Left renal cortex interstitium (tissue), 4 donors: ENCODE data around the gene DPH1. TPM values are rescaled to one million over a fixed set of nuclear protein-coding genes. Genes with fewer than 3 reads are reported as not detected.

Source experiments
- DNase-seq, 4 donors: peaks; one replicate each; pipeline ENCODE4 v3.0.0-alpha.2; 2013; ENCODE audit warnings: low read depth in 4 of 4, low spot score in 2 of 4, missing footprints in 1 of 4
- polyA plus RNA-seq, 4 donors: library from polyadenylated mRNA; unstranded; fragments of 120-200 nt; gene quantifications; one replicate each; pipeline ENCODE4 v1.2.1, GENCODE V29; 2013; ENCODE audit not compliant: insufficient read length in 4 of 4

The DPH1 gene
- polyA plus RNA-seq, 4 donors: 33.1 to 72.4 (median 51.4) TPM

- DNase-seq: no peak
Observed at GRCh38 chr17:2075336-2076086, 45.6 kb downstream of the DPH1 start.

GRCh38 chr17:2076087-2076984 lies 46.4 kb downstream of the DPH1 start:
- no peak for DNase-seq

GRCh38 chr17:2077040-2077439 lies 47.1 kb downstream of the DPH1 start:
- DNase-seq: no peak

- DNase-seq: no peak
Observed at GRCh38 chr17:2081564-2081963, 51.6 kb downstream of the DPH1 start.

- no peak for DNase-seq
Observed at GRCh38 chr17:2082003-2082781, 52.2 kb downstream of the DPH1 start.

GRCh38 chr17:2083613-2084035 lies 53.7 kb downstream of the DPH1 start:
- DNase-seq: no peak

GRCh38 chr17:2084036-2084765 lies 54.2 kb downstream of the DPH1 start:
- DNase-seq: no peak

- peak in 1 of 4 donors; percentile 74 for DNase-seq
Observed at GRCh38 chr17:2084766-2085647, 55.1 kb downstream of the DPH1 start.

- no peak for DNase-seq
Observed at GRCh38 chr17:2085648-2085949, 55.6 kb downstream of the DPH1 start.

GRCh38 chr17:2086306-2086705 lies 56.4 kb downstream of the DPH1 start:
- no peak for DNase-seq

- no peak for DNase-seq
Observed at GRCh38 chr17:2087597-2088211, 57.8 kb downstream of the DPH1 start.

- DNase-seq: no peak
Observed at GRCh38 chr17:2089021-2089422, 59.1 kb downstream of the DPH1 start.

GRCh38 chr17:2090210-2090641 lies 60.3 kb downstream of the DPH1 start:
- no peak for DNase-seq

- DNase-seq: no peak
Observed at GRCh38 chr17:2090804-2091534, 61.0 kb downstream of the DPH1 start.

- DNase-seq: no peak
Observed at GRCh38 chr17:2092253-2092652, 62.3 kb downstream of the DPH1 start.

GRCh38 chr17:2093349-2093748 lies 63.4 kb downstream of the DPH1 start:
- no peak for DNase-seq
